Stomach smooth muscle (tissue), 2 donors: Measurements from ENCODE around the gene SYPL2.
"Not testable (repeated sequence)": the region's sequence is repeated elsewhere in the genome, so short reads cannot be mapped to it uniquely, and the experiment has no call there.

ENCODE experiments used
- H3K27ac ChIP-seq: one replicate; pipeline ENCODE4 v1.7.0; 2013; ENCODE audit warnings: mild to moderate bottlenecking, low read length, inconsistent platforms
- H3K27me3 ChIP-seq, 2 donors: one replicate each; pipeline ENCODE4 v1.7.0; 2013; ENCODE audit warnings: low read length in 2 of 2; ENCODE audit not compliant: insufficient read depth in 2 of 2, control insufficient read depth in 1 of 2
- H3K36me3 ChIP-seq, 2 donors: one replicate each; pipeline ENCODE4 v1.7.0; 2013; ENCODE audit warnings: low read length in 2 of 2; ENCODE audit not compliant: control insufficient read depth in 2 of 2, insufficient read depth in 2 of 2
- H3K4me1 ChIP-seq: one replicate; pipeline ENCODE4 v1.7.0; 2013; ENCODE audit warnings: low read length; ENCODE audit not compliant: control insufficient read depth, insufficient read depth
- H3K4me3 ChIP-seq, 2 donors: one replicate each; pipeline ENCODE4 v1.7.0; 2013; ENCODE audit warnings: low read length in 2 of 2
- H3K9ac ChIP-seq, 2 donors: one replicate each; pipeline ENCODE4 v1.7.0; 2013; ENCODE audit warnings: low read length in 2 of 2, mild to moderate bottlenecking in 1 of 2
- H3K9me3 ChIP-seq, 2 donors: one replicate each; pipeline ENCODE4 v1.7.0; 2013; ENCODE audit warnings: low read length in 2 of 2; ENCODE audit not compliant: control insufficient read depth in 2 of 2
- donor health status: healthy.
- donor health status: Pancreatic carcinoma.

The SYPL2 gene

DNA sequence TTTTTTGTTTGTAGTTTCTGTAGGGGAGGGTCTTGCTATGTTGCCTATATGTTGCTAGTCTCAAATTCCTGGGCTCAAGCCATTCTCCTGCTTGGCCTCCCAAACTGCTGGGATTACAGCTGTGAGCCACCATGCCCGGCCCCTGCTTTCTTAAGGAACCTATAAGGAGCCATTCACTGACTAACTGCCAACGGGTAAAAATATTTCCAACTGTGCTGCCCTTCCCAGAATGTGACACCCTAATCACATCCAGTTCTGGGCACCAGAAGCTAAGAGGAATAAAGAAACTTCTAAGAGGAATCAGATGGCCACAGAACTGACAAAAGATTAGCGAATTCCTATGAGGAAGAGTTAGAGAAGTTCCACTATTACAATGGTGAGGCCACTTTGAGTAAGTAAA, 6.4 kb downstream of the SYPL2 start:
- Histone ChIP-seq H3K9ac (no peak overlapping the region), H3K4me3 (no peak overlapping the region), H3K4me1 (no peaks in the 10 kb centered on the region), H3K36me3 (peaks cover 11 to 18% of the 10 kb centered on the region in 2 donors), H3K9me3 (no peaks in the 10 kb centered on the region), H3K27ac (no peak overlapping the region), H3K27me3 (no peaks in the 10 kb centered on the region)

- not testable (repeated sequence) for H3K4me3 ChIP-seq, H3K9ac ChIP-seq
Observed at GRCh38 chr1:109473284-109474057, 7.1 kb downstream of the SYPL2 start.

GRCh38 chr1:109474697-109475096, 8.4 kb downstream of the SYPL2 start:
- H3K27ac ChIP-seq, result no peak overlapping the region
- no peaks in the 10 kb centered on the region for H3K4me1 ChIP-seq
- no peak overlapping the region for H3K4me3 ChIP-seq
- no peak overlapping the region for H3K9ac ChIP-seq
- no peaks in the 10 kb centered on the region for H3K27me3 ChIP-seq
- peaks cover 15 to 21% of the 10 kb centered on the region in 2 donors for H3K36me3 ChIP-seq
- no peaks in the 10 kb centered on the region for H3K9me3 ChIP-seq

More at GRCh38 chr1:109473284-109474057, 7.1 kb downstream of the SYPL2 start:
- H3K27me3 ChIP-seq, H3K9me3 ChIP-seq, H3K27ac ChIP-seq, H3K4me1 ChIP-seq: not testable (repeated sequence)
- H3K36me3 ChIP-seq, result peaks cover 15 to 18% of the 10 kb centered on the region in 2 donors

- H3K27me3 ChIP-seq, result no peaks in the 10 kb centered on the region
- H3K36me3 ChIP-seq, result peaks cover 17 to 21% of the 10 kb centered on the region in 2 donors
- no peak overlapping the region for H3K27ac ChIP-seq
- no peaks in the 10 kb centered on the region for H3K4me1 ChIP-seq
- no peak overlapping the region for H3K9ac ChIP-seq
- no peaks in the 10 kb centered on the region for H3K9me3 ChIP-seq
- H3K4me3 ChIP-seq, result no peak overlapping the region
Observed at GRCh38 chr1:109475261-109475660, 8.9 kb downstream of the SYPL2 start.

DNA sequence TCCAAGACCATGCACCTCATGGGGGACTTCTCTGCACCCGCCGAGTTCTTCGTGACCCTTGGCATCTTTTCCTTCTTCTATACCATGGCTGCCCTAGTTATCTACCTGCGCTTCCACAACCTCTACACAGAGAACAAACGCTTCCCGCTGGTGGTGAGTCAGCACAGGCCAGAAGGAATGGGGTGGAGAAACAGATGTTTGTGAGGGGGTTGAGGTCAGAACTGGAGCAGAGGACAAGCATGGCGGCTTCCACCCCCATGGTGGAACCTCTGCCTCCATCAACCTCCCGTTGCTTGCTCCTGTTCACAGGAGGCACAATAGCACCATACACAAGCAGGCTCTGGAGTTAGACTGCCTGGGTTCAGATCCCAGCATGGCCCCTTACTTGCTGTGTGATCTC, 10.5 kb downstream of the SYPL2 start:
- no peak overlapping the region for H3K4me3 ChIP-seq
- no peaks in the 10 kb centered on the region for H3K27me3 ChIP-seq
- no peaks in the 10 kb centered on the region for H3K4me1 ChIP-seq
- H3K36me3 ChIP-seq, result peaks cover 20 to 21% of the 10 kb centered on the region in 2 donors
- no peaks in the 10 kb centered on the region for H3K9me3 ChIP-seq
- no peak overlapping the region for H3K9ac ChIP-seq
- H3K27ac ChIP-seq, result no peak overlapping the region

- Histone ChIP-seq H3K9me3 (no peaks in the 10 kb centered on the region), H3K4me3 (no peak overlapping the region), H3K4me1 (peaks cover under 1% of the 10 kb centered on the region), H3K27ac (no peak overlapping the region), H3K9ac (no peak overlapping the region), H3K36me3 (peaks cover 21 to 22% of the 10 kb centered on the region in 2 donors), H3K27me3 (no peaks in the 10 kb centered on the region)
Observed at GRCh38 chr1:109477821-109478220, 11.5 kb downstream of the SYPL2 start.

DNA sequence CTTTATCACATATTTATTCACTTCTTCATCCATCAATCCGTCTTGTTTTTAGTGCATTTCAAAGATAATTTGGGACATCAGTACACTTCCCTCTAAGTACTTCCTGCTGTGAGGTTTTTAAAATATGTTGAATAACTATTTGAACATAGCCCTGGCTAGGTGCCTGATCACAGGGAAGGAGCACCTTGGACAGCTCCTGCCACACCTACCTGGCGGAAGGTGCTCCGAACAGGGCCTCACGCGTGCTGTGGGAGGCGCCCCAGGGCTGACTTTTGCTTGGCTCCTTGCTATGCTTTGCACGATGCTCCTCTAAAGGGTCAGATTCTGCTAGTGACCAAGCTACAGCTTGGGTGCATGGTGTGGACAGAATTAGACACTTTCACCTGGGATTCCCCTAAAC, 12.5 kb downstream of the SYPL2 start:
- Histone ChIP-seq H3K4me3 (no peak overlapping the region), H3K27ac (no peak overlapping the region), H3K27me3 (no peaks in the 10 kb centered on the region), H3K9me3 (no peaks in the 10 kb centered on the region), H3K36me3 (peaks cover 21 to 22% of the 10 kb centered on the region in 2 donors), H3K9ac (no peak overlapping the region), H3K4me1 (peaks cover 7% of the 10 kb centered on the region)

GRCh38 chr1:109479311-109479710, 13.0 kb downstream of the SYPL2 start:
- Histone ChIP-seq H3K27me3 (no peaks in the 10 kb centered on the region), H3K27ac (no peak overlapping the region), H3K4me3 (no peak overlapping the region), H3K4me1 (peaks cover 9% of the 10 kb centered on the region), H3K9ac (no peak overlapping the region), H3K36me3 (peaks cover 21 to 22% of the 10 kb centered on the region in 2 donors), H3K9me3 (no peaks in the 10 kb centered on the region)

DNA sequence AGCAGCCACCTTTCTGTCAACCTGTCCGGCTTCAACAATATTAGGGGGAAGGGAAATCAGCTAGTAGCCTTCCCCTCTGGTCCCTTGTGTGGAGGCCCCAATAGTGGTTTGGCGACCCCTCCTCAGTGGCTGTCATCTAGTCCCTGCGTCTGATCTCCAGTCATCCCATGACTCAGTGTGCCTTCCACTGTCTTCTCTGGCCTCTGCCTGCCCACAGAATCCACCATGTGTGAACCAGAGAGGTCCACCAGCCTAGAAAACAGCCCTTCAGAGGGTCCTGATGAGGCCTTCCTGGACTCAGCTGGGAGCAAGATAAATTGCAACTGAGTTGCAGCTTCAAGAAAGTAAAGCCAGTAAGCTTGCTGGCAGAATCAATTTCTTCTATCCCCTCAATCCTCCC, 13.6 kb downstream of the SYPL2 start:
- no peaks in the 10 kb centered on the region for H3K9me3 ChIP-seq
- H3K27me3 ChIP-seq, result no peaks in the 10 kb centered on the region
- H3K36me3 ChIP-seq, result peaks cover 21 to 22% of the 10 kb centered on the region in 2 donors
- no peak overlapping the region for H3K27ac ChIP-seq
- H3K4me3 ChIP-seq, result no peak overlapping the region
- H3K9ac ChIP-seq, result no peak overlapping the region
- peaks cover 15% of the 10 kb centered on the region for H3K4me1 ChIP-seq

GRCh38 chr1:109481646-109482045, 15.3 kb downstream of the SYPL2 start:
- peaks cover 16% of the 10 kb centered on the region for H3K4me1 ChIP-seq
- no peak overlapping the region for H3K9ac ChIP-seq

DNA sequence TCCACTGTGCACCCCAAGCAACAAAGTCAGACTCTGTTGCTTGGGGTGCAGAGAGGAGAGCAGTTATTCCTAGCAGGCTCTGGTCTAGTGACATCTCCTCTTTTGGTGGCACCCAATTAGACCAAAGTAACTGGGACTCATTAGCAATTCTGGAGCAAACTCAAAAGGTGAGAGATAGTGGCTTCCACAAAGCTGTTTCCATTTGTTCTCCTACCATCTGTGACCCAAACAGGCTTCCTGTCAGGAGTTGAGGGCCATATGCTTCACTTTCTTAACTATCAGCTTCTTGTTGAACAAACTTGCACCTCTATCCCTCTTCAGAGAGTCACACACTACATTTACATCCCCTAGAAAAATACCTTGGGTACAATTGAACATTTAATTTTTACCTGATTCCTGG, 15.9 kb downstream of the SYPL2 start:
- Histone ChIP-seq H3K9me3 (no peaks in the 10 kb centered on the region), H3K4me1 (peaks cover 16% of the 10 kb centered on the region), H3K27me3 (no peaks in the 10 kb centered on the region), H3K27ac (no peak overlapping the region), H3K9ac (no peak overlapping the region), H3K4me3 (no peak overlapping the region), H3K36me3 (peaks cover 4 to 11% of the 10 kb centered on the region in 2 donors)

More at GRCh38 chr1:109481646-109482045, 15.3 kb downstream of the SYPL2 start:
- H3K27ac ChIP-seq, result no peak overlapping the region
- no peaks in the 10 kb centered on the region for H3K27me3 ChIP-seq
- H3K4me3 ChIP-seq, result no peak overlapping the region
- H3K36me3 ChIP-seq, result peaks cover 10 to 13% of the 10 kb centered on the region in 2 donors
- H3K9me3 ChIP-seq, result no peaks in the 10 kb centered on the region
